GM21381 (cell line): ENCODE data around the gene RAD21L1.

ENCODE experiments used
- ATAC-seq: cut with Tn5 transposase; IDR thresholded peaks from one replicate; pipeline ENCODE4 v1.9.1; 2021; ENCODE audit warnings: mild to moderate bottlenecking, moderate library complexity; ENCODE audit not compliant: unreplicated experiment

Gene RAD21L1

GRCh38 chr20:1225783-1226654, at the start of gene RAD21L1:
Gene RAD21L1 (plus strand): TSS chr20:1226044. CDS start chr20:1228454, 2,410 bp downstream.
- no peak for ATAC-seq

DNA sequence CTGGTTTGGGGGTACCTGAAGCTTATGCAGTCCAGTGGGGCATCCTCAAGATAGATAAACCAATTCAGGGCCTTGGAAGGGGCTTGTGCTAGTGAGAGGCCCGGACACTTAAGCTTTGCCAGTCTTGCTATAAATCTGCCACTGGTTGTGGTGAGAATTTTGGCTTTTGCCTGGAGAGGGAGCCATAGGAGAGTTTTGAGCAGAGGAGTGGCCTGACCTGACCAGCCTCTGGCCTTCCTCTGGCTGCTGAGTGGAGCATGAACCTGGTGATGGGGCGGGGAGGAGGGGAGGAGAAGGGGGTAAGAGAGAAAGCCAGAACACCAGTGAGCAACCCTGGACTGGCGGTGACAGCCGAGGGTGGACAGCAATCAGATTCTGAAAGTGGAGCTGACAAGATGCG, 48.2 kb upstream of the RAD21L1 start:
- no peak for ATAC-seq

DNA sequence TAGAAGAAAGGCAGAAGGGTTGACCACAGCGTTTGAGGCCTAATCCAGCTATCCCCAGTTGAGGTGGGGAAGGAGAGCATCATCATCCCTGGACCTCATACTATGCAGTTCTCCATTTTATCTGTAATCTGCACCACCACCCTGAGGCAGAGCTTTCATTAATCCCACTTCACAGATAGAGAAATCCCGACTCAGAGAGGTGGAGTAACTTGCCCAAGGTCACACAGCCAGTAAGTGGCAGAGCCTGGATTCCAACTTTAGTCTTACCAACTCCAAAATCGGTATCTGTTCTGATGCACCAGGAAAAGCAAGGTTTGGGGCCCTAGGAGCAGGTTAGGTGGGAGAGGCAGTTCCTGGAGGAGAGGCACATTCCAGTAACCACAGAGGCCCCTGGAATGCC, 47.7 kb upstream of the RAD21L1 start:
- no peak for ATAC-seq

DNA sequence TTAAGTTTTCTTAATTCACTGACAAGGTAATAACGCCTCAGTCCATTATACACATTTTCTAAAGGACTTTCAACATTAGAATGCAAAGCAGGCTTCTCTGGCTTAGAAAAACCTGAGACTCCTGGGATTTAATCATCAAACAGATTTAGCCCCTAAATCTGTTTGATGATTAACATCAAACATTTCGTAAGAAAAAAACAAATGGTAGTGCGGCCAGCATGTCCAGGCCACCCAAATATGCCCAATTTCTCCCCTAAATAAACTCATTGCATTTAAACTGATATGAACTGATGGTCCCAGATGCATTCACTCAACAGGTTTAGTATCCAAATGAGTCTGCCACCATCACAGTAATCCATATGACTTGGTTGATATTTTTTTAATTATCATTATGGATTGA, 47.2 kb upstream of the RAD21L1 start:
- no peak for ATAC-seq

DNA sequence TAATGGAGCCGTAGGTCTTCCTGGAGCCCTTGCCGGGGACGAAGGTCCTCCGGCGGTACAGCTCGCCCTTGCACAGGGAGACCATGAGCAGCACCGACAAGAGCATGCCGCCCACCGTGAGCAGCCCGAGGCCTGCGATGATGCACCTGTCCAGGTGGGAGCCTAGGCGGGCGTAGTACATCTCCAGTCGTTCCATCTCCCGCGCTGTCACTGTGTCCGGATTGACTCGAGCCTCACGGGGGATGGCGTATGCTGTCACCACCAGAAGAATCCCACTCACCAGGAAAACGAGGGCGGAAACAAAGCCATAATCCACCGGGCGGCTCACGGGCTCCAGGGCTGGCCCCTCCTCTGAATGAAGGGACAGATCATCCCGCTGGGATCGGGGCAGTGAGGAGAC, 44.9 kb upstream of the RAD21L1 start:
- no peak for ATAC-seq

- ATAC-seq: no peak
Measured at GRCh38 chr20:1182106-1182505, 43.7 kb upstream of the RAD21L1 start.

- no peak for ATAC-seq
Measured at GRCh38 chr20:1183153-1183552, 42.7 kb upstream of the RAD21L1 start.

DNA sequence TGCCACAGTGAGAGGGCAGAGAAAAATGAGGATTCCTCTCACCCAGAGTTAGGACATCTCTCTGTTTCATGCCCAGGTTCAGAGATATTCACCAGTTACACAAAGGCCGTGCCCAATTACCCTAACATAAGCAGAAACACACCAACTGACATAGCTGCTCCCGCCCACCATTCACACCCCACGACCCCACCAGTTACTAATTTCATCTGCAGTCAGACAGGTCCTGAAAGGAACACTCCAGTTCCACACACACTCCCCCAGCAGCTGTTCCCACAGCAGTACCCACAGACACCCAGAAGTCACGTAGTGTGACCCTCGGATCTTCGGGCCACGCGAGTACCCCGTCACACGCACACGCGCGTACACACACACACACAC, 41.6 kb upstream of the RAD21L1 start:
- ATAC-seq: no peak

DNA sequence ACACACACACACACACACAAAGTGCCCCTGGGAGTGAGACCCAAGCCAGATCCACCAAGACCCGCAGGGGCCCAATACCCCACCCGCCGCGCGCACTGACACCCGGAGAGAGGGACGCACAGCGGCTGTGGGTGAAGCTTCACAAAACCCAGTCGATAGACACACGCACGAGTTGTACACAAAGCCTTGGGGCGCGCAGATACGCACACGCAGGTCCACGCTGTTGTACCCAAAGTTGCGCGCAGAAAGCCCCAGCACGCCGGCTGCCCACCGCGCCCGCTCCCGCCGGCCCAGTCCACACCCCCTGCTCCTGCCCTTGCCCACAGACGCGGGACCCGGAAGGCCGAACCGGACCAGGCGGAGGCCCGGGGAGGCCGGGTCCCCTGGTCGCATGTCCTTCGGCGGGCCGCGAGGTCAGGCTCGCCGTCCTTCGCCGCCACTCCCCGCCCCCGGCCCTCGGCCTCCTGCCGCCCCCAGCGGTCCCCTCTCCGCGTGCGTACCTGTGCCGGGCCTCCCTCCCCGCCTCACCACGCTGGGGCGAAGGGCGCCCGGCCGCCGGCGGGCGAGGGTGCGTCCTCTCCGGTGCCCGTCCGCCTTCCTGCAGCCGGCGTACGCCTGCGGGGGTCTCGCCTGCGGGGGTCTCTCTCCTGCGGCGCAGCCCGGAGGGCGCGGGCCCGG, 41.1 kb upstream of the RAD21L1 start, which contains the start of gene TMEM74B:
TMEM74B (minus strand) TSS at position 344 of the 678 bp plus-strand sequence. CDS start 1,180 bp downstream, outside the sequence.
- no peak for ATAC-seq

DNA sequence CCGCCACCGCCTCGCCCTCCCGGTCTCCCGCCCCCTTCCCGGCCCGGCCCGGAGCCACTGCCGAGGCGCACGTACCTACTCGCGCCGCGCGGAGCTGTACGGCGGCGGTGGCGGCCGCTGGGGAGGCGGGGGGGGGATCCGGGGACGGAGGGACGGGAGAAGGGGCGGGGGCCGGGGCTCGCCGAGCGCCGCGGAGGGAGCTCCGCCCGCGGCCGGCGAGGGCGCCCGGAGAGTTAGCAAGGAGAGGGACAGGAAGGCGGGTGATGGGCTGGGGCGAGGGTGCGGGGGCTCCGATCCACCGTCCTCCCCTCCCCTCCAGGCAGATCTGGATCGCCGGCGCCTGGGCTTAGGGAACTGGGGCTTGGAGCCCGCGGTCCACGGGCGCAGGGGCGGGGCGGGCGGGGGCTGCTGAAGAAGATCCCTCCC, 40.5 kb upstream of the RAD21L1 start:
- ATAC-seq: no peak

DNA sequence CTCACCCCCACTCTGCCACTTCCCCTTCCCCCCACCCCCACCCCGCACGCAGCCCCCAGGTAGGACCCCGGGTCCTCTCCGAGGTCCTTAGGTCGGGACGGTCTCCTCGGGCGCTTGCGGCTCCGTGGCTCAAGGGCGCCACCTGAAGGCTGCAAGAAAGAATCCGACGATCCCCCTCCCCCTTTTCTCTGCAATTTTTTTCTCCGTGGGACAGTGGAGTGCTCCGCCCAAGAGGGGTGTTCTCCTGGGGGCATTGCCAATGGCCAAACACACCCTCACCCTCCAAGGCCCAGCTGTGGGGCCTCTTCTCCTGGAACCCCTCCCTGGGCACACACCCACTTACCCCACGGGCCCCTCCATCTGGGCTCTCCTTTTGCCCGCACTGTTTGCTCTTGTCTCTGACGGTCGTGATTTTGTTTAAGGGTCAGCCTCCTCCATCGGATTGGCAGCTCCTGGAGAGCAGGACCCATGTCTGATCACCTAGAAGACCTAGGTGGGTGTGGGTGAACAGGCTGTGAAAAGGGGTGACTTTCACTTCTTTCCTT, 40.0 kb upstream of the RAD21L1 start:
- no peak for ATAC-seq

DNA sequence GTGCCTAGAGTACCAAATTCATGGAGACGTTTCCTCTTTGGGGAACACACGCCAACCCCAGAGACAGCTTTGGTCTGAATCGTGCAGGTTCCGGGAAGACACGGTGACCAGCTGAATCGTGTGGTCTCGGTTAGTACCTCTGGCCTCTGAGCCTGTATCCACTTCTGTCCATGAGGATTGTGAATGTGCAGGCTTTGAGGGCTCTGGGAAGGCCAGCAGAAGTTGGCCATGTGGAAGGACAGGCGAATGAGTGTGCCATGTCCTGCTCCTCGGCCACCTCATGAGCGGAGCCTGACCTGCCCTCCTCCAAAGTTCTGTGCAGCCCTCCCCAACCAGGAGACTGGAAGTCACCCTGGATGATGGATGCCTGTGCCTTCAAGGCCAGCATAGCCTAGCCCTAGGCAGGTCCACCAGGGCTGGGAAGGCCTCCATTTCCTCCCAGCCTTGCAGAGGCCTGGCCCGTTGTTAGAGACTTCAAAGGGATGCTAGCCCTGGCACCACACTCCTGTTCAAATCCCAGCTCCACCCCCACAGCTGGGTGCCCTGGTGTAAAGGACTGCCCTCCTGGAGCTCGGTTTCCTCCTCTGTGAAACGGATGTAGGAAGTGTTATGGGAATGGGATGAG, 39.4 kb upstream of the RAD21L1 start:
- no peak for ATAC-seq

- no peak for ATAC-seq
Measured at GRCh38 chr20:1187605-1188171, 38.2 kb upstream of the RAD21L1 start.

DNA sequence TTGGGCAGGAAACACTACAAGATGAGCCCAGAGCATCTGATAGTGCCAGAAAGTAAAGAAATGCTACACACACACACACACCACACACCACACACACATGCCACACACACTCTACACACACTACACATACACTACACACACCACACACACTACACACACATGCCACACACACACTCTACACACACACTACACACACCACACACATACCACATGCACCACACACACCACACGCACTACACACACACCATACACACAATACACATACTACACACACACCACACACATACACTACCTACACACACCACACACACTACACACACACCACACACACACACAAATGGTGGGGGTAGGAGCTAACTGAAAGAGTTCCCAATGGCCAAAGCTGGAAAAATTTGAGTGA, 37.5 kb upstream of the RAD21L1 start:
- no peak for ATAC-seq

DNA sequence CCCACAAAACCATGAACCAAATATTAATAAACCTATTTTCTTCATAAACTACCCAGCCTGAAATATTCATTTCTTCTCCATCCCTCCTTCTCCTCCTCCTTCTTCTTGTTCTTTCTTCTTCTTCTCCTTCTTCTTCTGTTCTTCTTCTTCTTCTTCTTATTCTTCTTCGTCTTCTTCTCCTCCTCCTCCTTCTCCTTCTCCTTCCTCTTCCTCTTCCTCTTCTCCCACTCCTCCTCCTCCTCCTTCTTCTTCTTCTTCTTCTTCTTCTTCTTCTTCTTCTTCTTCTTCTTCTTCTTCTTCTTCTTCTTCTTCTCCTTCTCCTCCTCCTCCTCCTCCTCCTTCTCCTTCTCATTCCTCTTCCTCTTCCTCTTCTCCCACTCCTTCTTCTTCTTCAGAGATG, 36.0 kb upstream of the RAD21L1 start:
- ATAC-seq: no peak

DNA sequence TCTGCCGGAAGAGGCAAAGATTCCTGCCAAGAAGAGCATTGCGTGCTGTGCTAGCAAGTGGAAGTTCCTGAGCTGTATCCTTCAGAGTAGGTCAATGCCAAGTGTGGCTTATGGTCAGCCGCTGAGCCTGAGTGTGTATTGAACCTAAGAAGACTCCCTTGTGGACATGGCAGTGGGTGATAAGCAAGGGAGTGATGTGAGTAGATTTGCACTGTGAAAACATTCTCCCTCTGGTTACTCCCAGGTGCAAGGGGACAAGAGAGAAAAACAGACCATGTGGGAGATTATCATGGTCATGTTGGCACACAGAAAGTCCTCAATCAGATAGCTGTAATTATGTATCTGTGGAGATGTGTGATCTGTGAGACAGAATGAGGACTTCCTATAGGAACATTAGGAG, 35.0 kb upstream of the RAD21L1 start:
- no peak for ATAC-seq

DNA sequence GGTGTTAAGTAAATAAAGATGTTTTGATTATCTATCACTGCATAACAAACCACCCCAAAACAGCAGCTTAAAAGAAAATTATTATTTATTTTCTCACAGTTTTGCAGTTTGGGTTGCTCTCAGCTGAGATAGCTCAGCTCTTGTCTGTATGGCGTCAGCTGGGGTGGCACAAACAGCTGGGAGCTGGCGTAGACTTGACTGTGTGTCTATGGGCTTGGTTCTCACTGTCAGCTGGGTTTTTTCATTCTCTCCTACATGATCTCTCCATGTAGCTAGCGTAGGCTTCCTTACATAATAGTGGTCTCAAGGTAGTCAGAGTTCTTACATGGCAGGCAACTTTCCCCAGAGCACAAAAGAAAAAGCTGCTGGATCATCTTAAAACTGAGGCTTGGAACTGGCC, 34.5 kb upstream of the RAD21L1 start:
- no peak for ATAC-seq

DNA sequence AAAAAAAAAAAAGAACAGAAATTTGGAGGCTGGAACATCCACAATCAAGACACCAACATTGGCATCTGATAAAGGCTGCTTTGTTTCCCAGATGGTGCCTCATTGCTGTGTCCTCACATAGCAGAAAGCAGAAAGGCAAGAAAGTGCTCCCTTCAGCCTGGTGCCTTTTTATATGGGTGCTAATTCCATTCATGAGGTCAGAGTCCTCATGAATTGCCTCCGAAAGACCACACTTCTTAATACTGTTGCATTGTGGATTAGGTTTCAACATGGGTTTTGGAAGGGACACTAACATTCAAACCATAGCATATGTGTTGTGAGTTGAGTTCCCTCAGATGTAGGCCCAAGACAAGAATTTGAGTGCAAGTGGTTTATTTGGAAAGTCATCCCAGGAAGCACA, 30.6 kb upstream of the RAD21L1 start:
- no peak for ATAC-seq

DNA sequence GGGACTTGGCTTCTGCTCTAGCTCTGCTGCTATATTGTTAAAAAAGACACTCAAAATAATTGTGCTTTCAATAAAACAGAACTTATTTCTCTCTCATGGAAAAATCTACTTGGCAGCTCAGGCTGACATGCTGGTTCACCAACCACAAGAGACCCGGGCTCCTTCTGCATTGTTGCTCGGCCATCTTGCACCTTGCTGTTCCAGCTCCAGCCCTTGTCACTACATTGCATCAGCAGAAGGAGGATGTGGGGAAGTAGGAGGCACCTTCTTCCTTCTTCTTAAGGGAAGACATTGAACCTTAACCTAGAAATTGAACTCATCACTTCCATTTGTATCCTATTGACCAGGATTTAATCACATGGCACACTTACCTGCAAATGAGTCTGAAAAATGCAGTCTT, 29.2 kb upstream of the RAD21L1 start:
- ATAC-seq: no peak

DNA sequence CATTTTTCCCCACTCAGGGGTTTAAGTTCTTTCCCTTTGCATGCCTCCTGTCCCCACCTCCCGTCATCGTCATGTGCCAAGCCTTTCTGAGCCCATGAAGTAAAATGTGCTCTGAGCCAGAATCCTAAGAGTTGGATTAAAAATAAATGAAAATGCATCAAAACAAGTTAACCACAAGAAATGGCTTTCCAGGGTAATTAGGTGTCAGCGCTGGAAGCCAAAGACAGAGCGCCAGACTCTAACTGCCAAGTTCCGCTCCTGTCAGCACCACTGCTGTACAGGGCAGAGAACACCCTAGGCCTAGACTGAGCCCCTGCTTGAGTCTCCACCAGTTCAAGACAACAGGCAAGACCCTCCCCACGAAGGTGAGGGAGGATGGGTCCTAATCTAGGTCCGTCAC, 28.0 kb upstream of the RAD21L1 start:
- no peak for ATAC-seq

DNA sequence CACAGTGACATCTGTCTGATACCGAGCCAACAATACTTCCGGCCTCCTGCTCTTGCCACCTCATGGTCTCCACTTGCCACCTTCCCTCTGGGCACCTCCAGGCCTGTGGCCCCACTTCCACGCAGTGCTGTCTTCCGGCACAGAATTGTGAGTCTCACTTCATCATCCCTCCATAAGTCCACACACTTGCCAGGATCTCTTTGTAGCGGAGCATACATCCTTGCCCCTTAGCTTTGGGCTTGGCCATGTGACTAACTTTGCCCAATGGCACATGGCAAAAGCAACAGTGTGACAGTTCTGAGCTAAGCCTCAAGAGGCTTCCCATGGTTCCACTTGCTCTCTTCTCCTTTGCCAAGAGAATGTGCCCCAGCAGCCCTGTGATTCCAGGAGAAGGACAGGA, 27.1 kb upstream of the RAD21L1 start:
- no peak for ATAC-seq
